MCF 10A (cell line): Measurements from ENCODE around the gene RHCG. TPM values are rescaled to one million over a fixed set of nuclear protein-coding genes. Genes with fewer than 3 reads are reported as not detected.

Experiments used
- BruUV-seq: library from RNA; stranded (reverse); fragments of 400-500 nt; replicated peaks from 2 replicates; lab custom pipeline; 2021; lab: Mats Ljungman, UMichigan
- CTCF ChIA-PET: fragments of 300-600 bp; sonication (Branson Sonifier 250); formaldehyde crosslinking; extraction: SDS; loops from one replicate; lab custom pipeline; 2021; ENCODE audit warnings: antibody characterized with exemption, inconsistent platforms; lab: Yijun Ruan, JAX
- POLR2A ChIA-PET: fragments of 300-600, 350-650 bp; sonication (Branson Sonifier 250); formaldehyde crosslinking; extraction: SDS; loops from one replicate; lab custom pipeline; 2020; ENCODE audit warnings: antibody characterized with exemption, inconsistent platforms; lab: Yijun Ruan, JAX
- DNase-seq: peaks from one replicate; pipeline ENCODE4 v3.0.0-alpha.2; 2018; ENCODE audit not compliant: unreplicated experiment
- H3K27ac Mint-ChIP-seq: one replicate; pipeline ENCODE4 v1.8.0; 2022; ENCODE audit warnings: mild to moderate bottlenecking, low read depth, mixed read lengths; ENCODE audit not compliant: unreplicated experiment
- H3K27me3 Mint-ChIP-seq: one replicate; pipeline ENCODE4 v1.8.0; 2022; ENCODE audit warnings: mixed read lengths; ENCODE audit not compliant: insufficient read depth, unreplicated experiment
- H3K36me3 Mint-ChIP-seq: one replicate; pipeline ENCODE4 v1.8.0; 2022; ENCODE audit warnings: mild to moderate bottlenecking, moderate library complexity, mixed read lengths; ENCODE audit not compliant: insufficient read depth, unreplicated experiment
- H3K4me1 Mint-ChIP-seq: one replicate; pipeline ENCODE4 v1.8.0; 2022; ENCODE audit warnings: mixed read lengths; ENCODE audit not compliant: insufficient read depth, unreplicated experiment
- H3K4me3 Mint-ChIP-seq: one replicate; pipeline ENCODE4 v1.8.0; 2022; ENCODE audit warnings: mild to moderate bottlenecking, moderate library complexity, mixed read lengths; ENCODE audit not compliant: unreplicated experiment
- H3K9me3 Mint-ChIP-seq: one replicate; pipeline ENCODE4 v1.8.0; 2022; ENCODE audit warnings: mixed read lengths; ENCODE audit not compliant: unreplicated experiment
- CTCF ChIP-seq: fragments of 200-600 bp; IDR thresholded peaks from one replicate; pipeline ENCODE4 v1.8.0; 2022; ENCODE audit warnings: antibody characterized with exemption, mild to moderate bottlenecking; ENCODE audit not compliant: unreplicated experiment
- intact Hi-C: fragments of 100-400 bp; cut with micrococcal nuclease; formaldehyde crosslinking; loops from 2 replicates; pipeline ENCODE4 v1.14.1; 2022
- total RNA-seq: library from RNA; stranded (reverse); gene quantifications from 2 replicates; pipeline ENCODE4 v1.2.3, GENCODE V29; 2022

The RHCG gene
- total RNA-seq, 1 experiment from 2014 or later, result not detected

GRCh38 chr15:89477411-89478242, 18.8 kb downstream of the RHCG start:
- Mint-ChIP-seq H3K4me1 (no peaks in the 10 kb centered on the region), H3K27ac (no peak overlapping the region), H3K9me3 (no peaks in the 10 kb centered on the region), H3K27me3 (peaks cover 46% of the 10 kb centered on the region), H3K36me3 (peaks cover 4% of the 10 kb centered on the region), H3K4me3 (no peak overlapping the region)
- CTCF ChIA-PET, result interaction anchor here (0.9 to 1.6 kb wide), 3 partner anchors 14 to 35 kb away, joined by 3 read pairs; no protein-coding TSS in a partner anchor
- BruUV-seq, result no TSS peak
- POLR2A ChIA-PET, result no interaction called here
- intact Hi-C loops, result no loop called here
- no peak for TF ChIP-seq CTCF
- DNase-seq, result no peak

- Mint-ChIP-seq H3K4me3 (no peak overlapping the region), H3K9me3 (no peaks in the 10 kb centered on the region), H3K27me3 (peaks cover 46% of the 10 kb centered on the region), H3K27ac (no peak overlapping the region), H3K36me3 (peaks cover 4% of the 10 kb centered on the region), H3K4me1 (no peaks in the 10 kb centered on the region)
- no peak for DNase-seq
- ChIA-PET CTCF (interaction anchor here (0.6 to 1.5 kb wide), 4 partner anchors 8 to 117 kb away, joined by 3 to 5 read pairs (median 4); no protein-coding TSS in a partner anchor), POLR2A (interaction anchor here (0.5 kb wide), 1 partner anchor 33 kb away, joined by 4 read pairs; no protein-coding TSS in a partner anchor)
- BruUV-seq, result no TSS peak
- no peak for TF ChIP-seq CTCF
- intact Hi-C loops, result no loop called here
These were observed 20.7 kb downstream of the RHCG start for GRCh38 chr15:89475661-89476060.

GRCh38 chr15:89472785-89473256, 23.6 kb downstream of the RHCG start:
- no peaks in the 10 kb centered on the region for H3K9me3 Mint-ChIP-seq
- H3K27ac Mint-ChIP-seq, result no peak overlapping the region
- H3K4me1 Mint-ChIP-seq, result no peaks in the 10 kb centered on the region
- BruUV-seq, result no TSS peak
- peaks cover 46% of the 10 kb centered on the region for H3K27me3 Mint-ChIP-seq
- ChIA-PET CTCF (interaction anchor here (0.6 to 5.2 kb wide), 24 partner anchors 11 to 1115 kb away, joined by 3 to 76 read pairs (median 4); no protein-coding TSS in a partner anchor), POLR2A (interaction anchor here (0.6 kb wide), 2 partner anchors 95 to 114 kb away, joined by 3 read pairs; no protein-coding TSS in a partner anchor)
- intact Hi-C loops, result loop anchor here (1.0 to 5.0 kb wide), 3 partner anchors 31 to 115 kb away; no protein-coding TSS in a partner anchor
- DNase-seq, result peak; percentile 67
- TF ChIP-seq CTCF, result peak; percentile 88
- no peak overlapping the region for H3K4me3 Mint-ChIP-seq
- H3K36me3 Mint-ChIP-seq, result peaks cover 4% of the 10 kb centered on the region
